GM12892 (cell line): ENCODE results near the gene PSRC1.

Experiments used
- DNase-seq: peaks from one replicate; pipeline ENCODE4 v3.0.0; 2011; ENCODE audit not compliant: insufficient read length
- FAIRE-seq: peaks from 2 replicates; lab custom pipeline; 2011; peaks lifted over from hg19 to GRCh38; lab: Jason Lieb, UNC
- POLR2A ChIP-seq: IDR thresholded peaks from 2 replicates; pipeline ENCODE4 v1.6.1; 2011; ENCODE audit warnings: low read depth, low read length, control low read depth
- POLR2AphosphoS5 ChIP-seq: IDR thresholded peaks from 2 replicates; pipeline ENCODE4 v1.6.1; 2011; ENCODE audit warnings: low read depth, low read length, control low read depth
- TAF1 ChIP-seq: IDR thresholded peaks from 2 replicates; pipeline ENCODE4 v1.6.1; 2011; ENCODE audit warnings: low read depth, mild to moderate bottlenecking, control low read depth, low read length, borderline replicate concordance

The PSRC1 gene

DNA sequence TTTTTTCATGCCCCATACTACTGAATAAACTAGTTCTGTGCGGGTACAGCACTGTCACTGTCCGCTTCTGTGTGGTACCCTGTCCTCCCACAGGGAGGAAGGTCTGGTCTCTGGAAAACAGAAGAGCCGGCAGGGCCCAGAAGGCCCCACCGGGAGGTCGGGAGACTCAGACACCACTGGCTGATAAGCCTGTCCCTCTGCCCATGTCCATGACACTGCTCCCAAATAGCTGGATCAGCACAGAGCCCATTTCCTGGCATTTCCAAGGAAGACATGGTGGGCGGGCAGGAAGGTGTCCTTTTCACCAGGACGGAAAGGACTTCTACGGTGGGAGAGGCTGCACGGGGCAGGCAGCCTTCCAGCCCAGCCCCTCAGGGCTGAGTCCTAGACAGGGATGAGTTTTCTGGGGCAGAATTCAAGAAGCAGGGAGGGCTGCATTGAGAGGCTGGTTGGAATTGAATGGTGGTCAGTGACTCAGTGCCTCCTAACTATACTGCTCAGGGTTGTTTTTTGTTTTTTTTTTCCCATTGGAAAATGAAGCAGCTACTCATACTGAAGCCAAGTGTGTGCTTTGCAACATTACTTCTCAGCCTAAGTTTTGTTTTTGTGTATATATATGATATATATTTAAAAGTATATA is 7.1 kb downstream of the PSRC1 start:
- FAIRE-seq, result no peak
- TF ChIP-seq POLR2AphosphoS5, result no peak
- no peak for TF ChIP-seq POLR2A
- TF ChIP-seq TAF1, result no peak
- DNase-seq, result no peak

DNA sequence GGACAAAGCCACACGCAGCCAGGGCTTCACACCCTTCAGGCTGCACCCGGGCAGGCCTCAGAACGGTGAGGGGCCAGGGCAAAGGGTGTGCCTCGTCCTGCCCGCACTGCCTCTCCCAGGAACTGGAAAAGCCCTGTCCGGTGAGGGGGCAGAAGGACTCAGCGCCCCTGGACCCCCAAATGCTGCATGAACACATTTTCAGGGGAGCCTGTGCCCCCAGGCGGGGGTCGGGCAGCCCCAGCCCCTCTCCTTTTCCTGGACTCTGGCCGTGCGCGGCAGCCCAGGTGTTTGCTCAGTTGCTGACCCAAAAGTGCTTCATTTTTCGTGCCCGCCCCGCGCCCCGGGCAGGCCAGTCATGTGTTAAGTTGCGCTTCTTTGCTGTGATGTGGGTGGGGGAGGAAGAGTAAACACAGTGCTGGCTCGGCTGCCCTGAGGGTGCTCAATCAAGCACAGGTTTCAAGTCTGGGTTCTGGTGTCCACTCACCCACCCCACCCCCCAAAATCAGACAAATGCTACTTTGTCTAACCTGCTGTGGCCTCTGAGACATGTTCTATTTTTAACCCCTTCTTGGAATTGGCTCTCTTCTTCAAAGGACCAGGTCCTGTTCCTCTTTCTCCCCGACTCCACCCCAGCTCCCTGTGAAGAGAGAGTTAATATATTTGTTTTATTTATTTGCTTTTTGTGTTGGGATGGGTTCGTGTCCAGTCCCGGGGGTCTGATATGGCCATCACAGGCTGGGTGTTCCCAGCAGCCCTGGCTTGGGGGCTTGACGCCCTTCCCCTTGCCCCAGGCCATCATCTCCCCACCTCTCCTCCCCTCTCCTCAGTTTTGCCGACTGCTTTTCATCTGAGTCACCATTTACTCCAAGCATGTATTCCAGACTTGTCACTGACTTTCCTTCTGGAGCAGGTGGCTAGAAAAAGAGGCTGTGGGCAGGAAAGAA is 8.1 kb downstream of the PSRC1 start:
- no peak for FAIRE-seq
- TF ChIP-seq TAF1 (no peak), POLR2AphosphoS5 (no peak), POLR2A (no peak)
- no peak for DNase-seq

DNA sequence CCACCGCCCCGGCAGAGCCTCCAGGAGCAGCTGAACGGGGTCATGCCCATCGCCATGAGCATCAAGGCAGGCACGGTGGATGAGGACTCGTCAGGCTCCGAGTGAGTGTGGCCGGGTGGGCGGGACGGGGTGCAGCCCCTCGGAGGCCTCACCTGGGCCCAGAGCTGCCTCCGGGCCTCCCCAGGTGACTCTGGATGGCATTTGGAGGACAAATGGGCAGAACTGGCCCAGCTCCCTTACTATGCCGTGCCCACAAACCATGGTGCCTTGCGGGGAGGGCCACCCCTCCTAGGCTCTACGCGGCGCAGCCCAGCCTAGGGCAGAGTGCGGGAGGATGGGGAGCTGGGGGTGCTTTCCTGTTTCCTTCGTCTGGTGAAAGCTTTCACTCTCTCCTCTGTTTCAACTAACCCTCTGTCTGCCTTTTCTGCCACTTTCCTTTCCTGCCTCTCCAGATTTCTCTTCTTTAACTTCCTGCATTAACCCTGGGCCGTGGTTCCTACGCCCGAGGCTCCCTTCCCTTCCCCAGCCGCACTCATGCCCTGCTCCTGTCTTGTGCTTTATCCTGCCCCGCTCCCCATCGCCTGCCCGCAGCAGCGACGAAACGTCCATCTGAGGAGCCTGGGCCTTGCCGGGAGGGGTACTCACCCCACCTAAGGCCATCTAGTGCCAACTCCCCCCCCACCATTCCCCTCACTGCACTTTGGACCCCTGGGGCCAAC is 9.2 kb downstream of the PSRC1 start:
- TF ChIP-seq TAF1 (no peak), POLR2AphosphoS5 (no peak), POLR2A (no peak)
- FAIRE-seq, result no peak
- no peak for DNase-seq

DNA sequence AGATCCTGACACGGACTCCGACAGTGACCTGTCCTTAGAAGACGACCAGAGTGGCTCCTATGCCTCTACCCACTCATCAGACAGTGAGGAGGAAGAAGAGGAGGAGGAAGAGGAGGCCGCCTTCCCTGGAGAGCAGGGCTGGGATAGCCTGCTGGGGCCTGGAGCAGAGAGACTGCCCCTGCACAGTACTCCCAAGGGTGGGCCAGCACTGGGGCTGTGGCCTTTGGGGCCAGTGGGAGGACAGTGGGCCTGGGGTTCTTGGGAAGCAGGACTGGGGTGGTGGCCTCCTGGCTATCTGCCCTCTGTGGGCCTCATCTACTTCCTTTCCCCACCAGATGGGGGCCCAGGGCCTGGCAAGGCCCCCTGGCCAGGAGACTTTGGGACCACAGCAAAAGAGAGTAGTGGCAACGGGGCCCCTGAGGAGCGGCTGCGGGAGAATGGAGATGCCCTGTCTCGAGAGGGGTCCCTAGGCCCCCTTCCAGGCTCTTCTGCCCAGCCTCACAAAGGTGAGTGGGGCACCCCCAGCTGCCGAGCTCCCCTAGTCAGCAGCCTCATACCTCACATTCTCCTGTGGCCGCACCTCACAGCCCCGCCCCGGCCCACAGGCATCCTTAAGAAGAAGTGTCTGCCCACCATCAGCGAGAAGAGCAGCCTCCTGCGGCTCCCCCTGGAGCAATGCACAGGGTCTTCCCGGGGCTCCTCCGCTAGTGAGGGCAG is 10.0 kb downstream of the PSRC1 start:
- FAIRE-seq (no peak), DNase-seq (no peak)
- TF ChIP-seq TAF1 (no peak), POLR2AphosphoS5 (no peak), POLR2A (no peak)

DNA sequence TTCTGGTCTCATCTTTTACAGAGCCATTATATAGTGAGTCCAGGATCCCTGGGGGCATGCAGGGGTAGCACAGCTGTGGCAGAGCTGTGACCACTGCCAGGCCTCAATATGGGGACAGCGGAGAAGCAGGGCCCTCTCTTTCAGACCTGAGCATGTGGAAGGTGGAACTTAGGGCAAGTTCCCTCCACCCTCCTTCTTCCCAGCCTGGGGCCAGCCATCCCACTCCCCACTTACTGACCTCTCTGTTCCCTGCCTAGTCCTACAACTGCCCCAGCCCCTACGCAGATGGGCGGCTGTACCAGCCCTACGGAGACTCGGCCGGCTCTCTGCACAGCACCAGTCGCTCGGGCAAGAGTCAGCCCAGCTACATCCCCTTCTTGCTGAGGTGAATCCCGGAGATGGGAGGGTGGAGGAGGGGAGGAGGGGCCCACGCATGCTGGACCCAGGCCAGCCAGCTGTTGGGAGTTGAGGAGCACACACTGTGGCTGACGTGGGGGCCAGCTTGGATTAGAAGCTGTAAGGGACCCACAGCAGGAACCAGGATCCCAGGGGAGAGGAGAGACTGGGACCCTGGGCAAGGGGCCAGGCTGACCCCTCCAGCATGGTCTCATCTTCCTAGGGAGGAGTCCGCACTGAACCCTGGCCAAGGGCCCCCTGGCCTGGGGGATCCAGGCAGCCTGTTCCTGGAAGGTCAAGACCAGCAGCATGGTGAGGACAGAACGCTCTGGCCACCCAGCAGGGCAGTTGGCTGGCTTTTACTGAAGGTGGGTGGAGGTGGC is 10.7 kb downstream of the PSRC1 start:
- no peak for TF ChIP-seq POLR2AphosphoS5
- no peak for TF ChIP-seq POLR2A
- TF ChIP-seq TAF1, result no peak
- FAIRE-seq (no peak), DNase-seq (no peak)

DNA sequence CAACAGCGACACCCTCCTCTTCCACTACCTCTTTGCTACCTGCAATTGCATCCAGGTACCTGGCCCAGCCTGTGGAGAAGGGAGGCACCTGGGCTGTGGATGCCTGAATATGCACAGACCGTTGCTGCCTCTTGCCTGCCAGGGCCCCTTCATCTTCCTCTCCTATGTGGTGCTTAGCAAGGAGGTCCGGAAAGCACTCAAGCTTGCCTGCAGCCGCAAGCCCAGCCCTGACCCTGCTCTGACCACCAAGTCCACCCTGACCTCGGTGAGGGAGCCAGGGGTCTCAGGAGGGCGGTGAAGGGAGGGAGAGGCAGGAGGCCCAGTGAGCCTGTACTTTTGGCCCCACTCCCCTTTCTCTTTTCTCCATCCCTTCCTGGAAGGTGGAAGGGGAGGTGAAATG is 11.5 kb downstream of the PSRC1 start:
- no peak for TF ChIP-seq POLR2AphosphoS5
- TF ChIP-seq TAF1, result no peak
- no peak for TF ChIP-seq POLR2A
- FAIRE-seq (no peak), DNase-seq (no peak)

DNA sequence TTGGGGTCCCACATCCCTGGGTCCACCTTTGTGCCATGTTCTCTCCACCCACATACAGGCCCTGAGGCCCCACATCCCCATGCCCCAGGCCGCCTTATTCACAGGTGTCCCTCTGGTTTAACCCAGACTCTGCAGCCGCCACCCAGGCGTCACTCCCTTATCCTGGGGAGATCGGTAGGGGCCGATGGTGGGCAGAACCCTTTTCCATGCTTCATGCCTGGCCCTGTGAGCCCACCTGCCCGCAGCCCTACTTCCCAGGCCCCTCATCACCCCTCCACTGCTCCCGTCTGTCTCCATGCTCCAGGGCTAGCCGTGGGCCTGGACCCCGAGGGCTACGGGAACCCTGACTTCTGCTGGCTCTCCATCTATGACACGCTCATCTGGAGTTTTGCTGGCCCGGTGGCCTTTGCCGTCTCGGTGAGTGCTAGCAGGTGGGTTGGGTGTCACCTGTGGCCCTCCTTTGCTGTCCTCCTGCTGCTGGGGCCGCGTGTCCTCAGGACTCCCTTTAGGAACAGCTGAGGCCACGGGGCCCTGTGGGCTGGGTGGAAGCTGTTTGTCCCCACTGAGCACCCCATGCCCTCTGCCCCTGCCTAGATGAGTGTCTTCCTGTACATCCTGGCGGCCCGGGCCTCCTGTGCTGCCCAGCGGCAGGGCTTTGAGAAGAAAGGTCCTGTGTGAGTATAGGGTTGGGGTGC is 12.2 kb downstream of the PSRC1 start:
- TF ChIP-seq POLR2AphosphoS5 (no peak), TAF1 (no peak), POLR2A (no peak)
- FAIRE-seq (no peak), DNase-seq (no peak)

DNA sequence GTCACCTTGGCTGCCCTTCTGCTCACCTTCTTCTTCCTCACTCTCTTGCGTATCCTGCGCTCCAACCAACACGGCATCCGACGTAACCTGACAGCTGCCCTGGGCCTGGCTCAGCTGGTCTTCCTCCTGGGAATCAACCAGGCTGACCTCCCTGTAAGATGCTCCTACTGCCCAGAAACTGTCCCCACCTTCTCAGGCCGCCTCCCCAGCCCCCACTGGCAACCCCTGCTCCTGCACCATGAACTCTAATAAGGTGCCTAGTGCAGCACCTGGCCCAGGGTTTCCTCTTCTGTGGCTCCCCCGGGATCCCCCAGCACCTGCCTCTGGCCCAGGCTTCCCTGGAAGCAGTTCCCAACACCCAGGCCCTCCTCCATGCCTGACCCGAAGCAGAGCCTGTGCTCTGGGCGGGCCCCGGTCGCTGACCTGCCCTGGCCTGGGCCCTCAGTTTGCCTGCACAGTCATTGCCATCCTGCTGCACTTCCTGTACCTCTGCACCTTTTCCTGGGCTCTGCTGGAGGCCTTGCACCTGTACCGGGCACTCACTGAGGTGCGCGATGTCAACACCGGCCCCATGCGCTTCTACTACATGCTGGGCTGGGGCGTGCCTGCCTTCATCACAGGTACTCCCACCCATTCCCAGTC is 12.8 kb downstream of the PSRC1 start:
- TF ChIP-seq TAF1, result no peak
- no peak for TF ChIP-seq POLR2AphosphoS5
- no peak for TF ChIP-seq POLR2A

DNA sequence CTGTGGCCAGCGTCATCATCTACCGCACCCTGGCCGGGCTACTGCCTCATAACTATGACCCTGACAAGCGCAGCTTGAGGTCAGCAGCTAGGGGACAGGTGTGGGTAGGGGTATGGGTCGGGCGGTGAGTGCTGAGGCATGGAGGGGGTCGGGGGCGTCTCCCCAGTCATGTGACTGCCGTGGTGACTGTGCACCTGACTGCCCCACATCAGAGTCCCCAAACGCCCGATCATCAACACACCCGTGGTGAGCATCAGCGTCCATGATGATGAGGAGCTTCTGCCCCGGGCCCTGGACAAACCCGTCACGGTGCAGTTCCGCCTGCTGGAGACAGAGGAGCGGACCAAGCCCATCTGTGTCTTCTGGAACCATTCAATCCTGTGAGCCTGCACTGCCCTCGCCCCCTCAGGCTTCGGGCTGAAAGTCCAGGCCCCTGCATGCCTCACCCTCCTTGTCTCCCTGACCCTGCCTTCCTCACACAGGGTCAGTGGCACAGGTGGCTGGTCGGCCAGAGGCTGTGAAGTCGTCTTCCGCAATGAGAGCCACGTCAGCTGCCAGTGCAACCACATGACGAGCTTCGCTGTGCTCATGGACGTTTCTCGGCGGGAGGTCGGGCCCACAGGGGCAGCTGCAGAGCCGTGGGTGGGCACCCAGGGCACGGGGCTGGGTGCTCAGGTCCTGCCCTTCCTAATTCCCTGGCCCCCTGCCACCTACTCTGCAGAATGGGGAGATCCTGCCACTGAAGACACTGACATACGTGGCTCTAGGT is 13.5 kb downstream of the PSRC1 start:
- FAIRE-seq, result no peak
- no peak for TF ChIP-seq TAF1

More for the DNA sequence above, 12.8 kb downstream of the PSRC1 start:
- DNase-seq, result no peak
- no peak for FAIRE-seq

More for the DNA sequence above, 13.5 kb downstream of the PSRC1 start:
- DNase-seq, result no peak
